Esophagus squamous epithelium (tissue), 5 donors: ENCODE data around the gene METTL2B. TPM values are rescaled to one million over a fixed set of nuclear protein-coding genes. Genes with fewer than 3 reads are reported as not detected.

ENCODE experiments used
- DNase-seq: peaks from one replicate; lab custom pipeline; 2025; lab: John Stamatoyannopoulos, UW
- H3K27ac ChIP-seq, 4 donors: fragments of 200-600 bp; sonication (generic); one replicate each; pipeline ENCODE4 v1.5.1; 2016 to 2019; ENCODE audit warnings: mild to moderate bottlenecking in 1 of 4
- H3K27me3 ChIP-seq, 4 donors: fragments of 200-600 bp; sonication (generic); 1 replicate in 3 of 4; 2 replicates in 1 of 4; pipeline versions ENCODE4 v1.5.1 to v1.6.0; 2017 to 2021; ENCODE audit warnings: antibody characterized with exemption in 1 of 4
- H3K36me3 ChIP-seq, 3 donors: fragments of 200-600 bp; sonication (generic); one replicate each; pipeline ENCODE4 v1.5.1; 2016 to 2019
- H3K4me1 ChIP-seq, 3 donors: fragments of 200-600 bp; sonication (generic); one replicate each; pipeline ENCODE4 v1.5.1; 2017 to 2019
- H3K4me3 ChIP-seq, 4 donors: fragments of 200-600 bp; sonication (generic); 1 replicate in 3 of 4; 2 replicates in 1 of 4; pipeline ENCODE4 v1.5.1; 2016 to 2019; ENCODE audit warnings: mild to moderate bottlenecking in 2 of 4, moderate library complexity in 1 of 4
- H3K9me3 ChIP-seq, 3 donors: fragments of 200-600 bp; sonication (generic); one replicate each; pipeline ENCODE4 v1.5.1; 2016 to 2019
- CTCF ChIP-seq, 6 experiments: fragments of 450-650 bp in 4 of 6; fragments of 200-600 bp in 2 of 6; sonication (generic) in 2 of 6; IDR thresholded peaks; one replicate each; pipeline ENCODE4 v1.5.1; 2016 to 2019; ENCODE audit warnings: antibody characterized with exemption in 6 of 6, mild to moderate bottlenecking in 4 of 6, moderate library complexity in 4 of 6
- POLR2A ChIP-seq, 4 donors: fragments of 450-650 bp; IDR thresholded peaks; one replicate each; pipeline ENCODE4 v1.6.1; 2017; ENCODE audit warnings: antibody characterized with exemption in 4 of 4, mild to moderate bottlenecking in 4 of 4, moderate library complexity in 3 of 4
- WGBS, 2 donors: methylation state at CpG; one replicate each; pipeline ENCODE4 v1.1.5; 2018; 5-methylcytosine and 5-hydroxymethylcytosine counted together
- intact Hi-C: fragments of 100-400 bp; cut with DNase I; formaldehyde crosslinking; loops from one replicate; pipeline ENCODE4 v1.15.0; 2022
- total RNA-seq, 4 donors: library from RNA; depleted of rRNA; stranded (reverse); fragments of >200 nt; gene quantifications; one replicate each; pipeline ENCODE4 v1.1.0, GENCODE V29; 2016
- donor health status: DM: yes; HTN: yes; CAD: no.

The METTL2B gene
- total RNA-seq, 4 donors from 2014 or later = 20.2 to 26.6 (median 24.5) TPM

- H3K4me1 ChIP-seq = peaks cover 11 to 21% (median 15%) of the 10 kb centered on the region in 3 donors
- intact Hi-C loops = no loop called here
- no peak for DNase-seq
- no peaks in the 10 kb centered on the region for H3K36me3 ChIP-seq
- no peak overlapping the region for H3K27ac ChIP-seq
- TF ChIP-seq CTCF (IDR thresholded peaks at IDR 0.05) (no peak), POLR2A (IDR thresholded peaks at IDR 0.05) (no peak)
- WGBS, 2 donors = 55 to 59% methylated on average over 4 of the region's 4 CpGs
- H3K9me3 ChIP-seq = no peaks in the 10 kb centered on the region
- H3K27me3 ChIP-seq = no peaks in the 10 kb centered on the region
- H3K4me3 ChIP-seq = no peak overlapping the region
Observed at GRCh38 chr7:128450409-128450808, 26.1 kb upstream of the METTL2B start.

- Histone ChIP-seq H3K4me1 (peaks cover 11 to 22% (median 15%) of the 10 kb centered on the region in 3 donors), H3K36me3 (no peaks in the 10 kb centered on the region), H3K27ac (no peak overlapping the region), H3K9me3 (no peaks in the 10 kb centered on the region), H3K27me3 (no peaks in the 10 kb centered on the region), H3K4me3 (no peak overlapping the region)
- DNase-seq = no peak
- WGBS, 2 donors = 86 to 93% methylated on average over 5 of the region's 5 CpGs
- intact Hi-C loops = no loop called here
- TF ChIP-seq POLR2A (IDR thresholded peaks at IDR 0.05) (no peak), CTCF (IDR thresholded peaks at IDR 0.05) (no peak)
Observed at GRCh38 chr7:128450913-128451312, 25.6 kb upstream of the METTL2B start.

GRCh38 chr7:128452552-128452951, 24.0 kb upstream of the METTL2B start:
- H3K4me1 ChIP-seq = peaks cover 26 to 38% (median 30%) of the 10 kb centered on the region in 3 donors
- intact Hi-C loops = no loop called here
- 82 to 91% methylated on average over 1 of the region's 1 CpG for WGBS, 2 donors
- H3K4me3 ChIP-seq = no peak overlapping the region
- DNase-seq = no peak
- no peak overlapping the region for H3K27ac ChIP-seq
- H3K36me3 ChIP-seq = peaks cover 0 to 5% (median 0%) of the 10 kb centered on the region in 3 donors
- TF ChIP-seq POLR2A (IDR thresholded peaks at IDR 0.05) (no peak), CTCF (IDR thresholded peaks at IDR 0.05) (no peak)
- H3K9me3 ChIP-seq = no peaks in the 10 kb centered on the region
- no peaks in the 10 kb centered on the region for H3K27me3 ChIP-seq

GRCh38 chr7:128453836-128454804, 22.4 kb upstream of the METTL2B start:
- Histone ChIP-seq H3K36me3 (peaks cover 0 to 11% (median 0%) of the 10 kb centered on the region in 3 donors), H3K27ac (peak overlapping the region; percentile 82 to 95 (median 93)), H3K27me3 (no peaks in the 10 kb centered on the region), H3K9me3 (no peaks in the 10 kb centered on the region), H3K4me3 (peak overlapping the region in 2 of 4 donors; percentile 43 to 82), H3K4me1 (peaks cover 31 to 53% (median 35%) of the 10 kb centered on the region in 3 donors)
- TF ChIP-seq POLR2A (IDR thresholded peaks at IDR 0.05) = no peak
- TF ChIP-seq CTCF (IDR thresholded peaks at IDR 0.05) = no peak
- intact Hi-C loops = no loop called here
- WGBS, 2 donors = 49 to 55% methylated on average over 9 to 23 of the region's 23 CpGs
- peak; percentile 11 for DNase-seq
